ENCODE results near the gene ASB2.
A peak's percentile ranks its signal among the peaks of the same experiment; 100 is the strongest.

ASB2 gene

DNA sequence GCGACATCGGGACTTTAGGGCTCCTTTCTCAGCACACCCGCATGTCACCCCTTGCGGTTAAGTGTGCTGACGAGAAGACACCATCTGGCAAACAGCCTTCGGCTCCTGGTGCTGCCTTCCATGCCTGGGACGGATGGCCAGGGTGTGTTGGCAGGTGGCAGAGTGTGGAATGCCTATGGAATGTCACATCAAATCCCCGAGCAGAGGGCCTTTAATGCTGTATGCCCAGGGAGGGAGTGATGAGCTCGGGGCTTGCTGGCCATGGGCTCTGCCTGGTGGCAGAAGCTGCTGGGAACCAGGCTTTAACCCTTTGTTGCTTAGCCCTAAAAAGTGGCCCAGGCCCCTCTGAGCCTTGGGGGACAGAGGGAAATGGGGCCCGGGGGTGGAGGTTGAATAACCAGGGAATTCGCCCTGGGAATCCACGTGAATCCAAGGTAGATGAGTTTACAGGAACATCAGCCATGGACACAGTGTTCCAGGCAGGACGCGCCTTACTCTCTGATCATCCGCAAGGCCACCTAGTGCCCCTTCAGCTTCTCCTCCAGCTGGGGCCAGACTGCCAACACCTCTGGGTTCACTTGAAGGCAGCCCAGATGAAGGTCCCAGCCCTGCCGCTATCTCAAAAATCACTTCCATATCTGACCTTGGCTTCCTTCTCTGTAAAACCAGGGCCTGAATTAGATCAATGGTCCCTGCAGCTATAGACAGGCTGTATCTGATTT, 31.9 kb downstream of the ASB2 start:
- no peaks in the 10 kb centered on the region for H3K36me3 ChIP-seq (ENCODE audit: control insufficient read depth, insufficient read depth, low read length)

DNA sequence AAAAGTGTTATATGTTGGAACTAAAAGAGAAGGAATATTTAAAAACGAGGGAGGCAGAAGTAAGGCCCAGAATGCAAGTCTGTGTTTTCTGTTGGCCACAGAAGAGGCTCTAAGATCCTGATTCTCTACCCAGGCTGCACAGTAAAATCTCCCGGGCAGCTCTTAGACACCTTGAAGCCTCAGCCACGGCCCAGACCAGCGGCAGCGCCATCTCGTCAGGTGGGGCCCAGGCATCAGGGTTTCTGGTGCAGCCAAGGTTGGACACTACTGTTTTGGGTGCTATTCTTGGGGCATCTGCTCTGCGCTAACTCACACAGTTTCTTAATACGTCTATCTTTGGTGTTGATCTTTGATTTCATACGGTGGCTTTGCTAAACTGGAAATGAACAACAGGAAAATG, 32.4 kb downstream of the ASB2 start:
- no peak overlapping the region for H3K27ac ChIP-seq (ENCODE audit: low read depth, low read length)
- H3K36me3 ChIP-seq (ENCODE audit: control insufficient read depth, insufficient read depth, low read length), result no peaks in the 10 kb centered on the region
- no peaks in the 10 kb centered on the region for H3K9me3 ChIP-seq (ENCODE audit: control insufficient read depth, insufficient read depth, low read depth, low read length)
- H3K4me3 ChIP-seq (ENCODE audit: low read depth, low read length), result no peak overlapping the region
- H3K9ac ChIP-seq (ENCODE audit: low read length), result no peak overlapping the region
- H3K4me1 ChIP-seq (ENCODE audit: control insufficient read depth, insufficient read depth, low read length), result peaks cover 13% of the 10 kb centered on the region
- peaks cover 14% of the 10 kb centered on the region for H3K27me3 ChIP-seq (ENCODE audit: control insufficient read depth, insufficient read depth, low read length)

More for the DNA sequence above, 31.9 kb downstream of the ASB2 start:
- Histone ChIP-seq H3K9ac (ENCODE audit: low read length) (no peak overlapping the region), H3K4me1 (ENCODE audit: control insufficient read depth, insufficient read depth, low read length) (peaks cover 13% of the 10 kb centered on the region), H3K9me3 (ENCODE audit: control insufficient read depth, insufficient read depth, low read depth, low read length) (no peaks in the 10 kb centered on the region), H3K27ac (ENCODE audit: low read depth, low read length) (no peak overlapping the region), H3K4me3 (ENCODE audit: low read depth, low read length) (no peak overlapping the region), H3K27me3 (ENCODE audit: control insufficient read depth, insufficient read depth, low read length) (peaks cover 9% of the 10 kb centered on the region)

DNA sequence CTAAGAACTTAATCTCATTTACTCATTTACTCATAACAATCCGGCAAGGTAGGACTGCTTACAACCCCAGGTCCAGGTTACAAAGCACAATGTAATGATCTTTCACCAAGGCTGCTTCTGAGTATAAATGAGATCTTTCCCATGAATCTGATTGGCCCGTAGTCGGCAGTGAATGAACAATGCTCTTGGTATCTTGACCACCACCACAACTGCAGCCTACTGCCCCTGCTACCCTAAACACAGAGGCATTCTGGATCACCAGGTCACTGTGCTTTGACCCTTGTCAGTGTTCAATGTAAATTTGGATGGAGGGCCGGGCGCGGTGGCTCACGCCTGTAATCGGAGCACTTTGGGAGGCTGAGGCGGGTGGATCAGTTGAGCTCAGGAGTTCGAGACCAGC, 33.3 kb downstream of the ASB2 start:
- Histone ChIP-seq H3K4me3 (ENCODE audit: low read depth, low read length) (no peak overlapping the region), H3K4me1 (ENCODE audit: control insufficient read depth, insufficient read depth, low read length) (peaks cover 13% of the 10 kb centered on the region), H3K36me3 (ENCODE audit: control insufficient read depth, insufficient read depth, low read length) (no peaks in the 10 kb centered on the region), H3K9ac (ENCODE audit: low read length) (no peak overlapping the region), H3K9me3 (ENCODE audit: control insufficient read depth, insufficient read depth, low read depth, low read length) (no peaks in the 10 kb centered on the region), H3K27me3 (ENCODE audit: control insufficient read depth, insufficient read depth, low read length) (peaks cover 22% of the 10 kb centered on the region), H3K27ac (ENCODE audit: low read depth, low read length) (no peak overlapping the region)

DNA sequence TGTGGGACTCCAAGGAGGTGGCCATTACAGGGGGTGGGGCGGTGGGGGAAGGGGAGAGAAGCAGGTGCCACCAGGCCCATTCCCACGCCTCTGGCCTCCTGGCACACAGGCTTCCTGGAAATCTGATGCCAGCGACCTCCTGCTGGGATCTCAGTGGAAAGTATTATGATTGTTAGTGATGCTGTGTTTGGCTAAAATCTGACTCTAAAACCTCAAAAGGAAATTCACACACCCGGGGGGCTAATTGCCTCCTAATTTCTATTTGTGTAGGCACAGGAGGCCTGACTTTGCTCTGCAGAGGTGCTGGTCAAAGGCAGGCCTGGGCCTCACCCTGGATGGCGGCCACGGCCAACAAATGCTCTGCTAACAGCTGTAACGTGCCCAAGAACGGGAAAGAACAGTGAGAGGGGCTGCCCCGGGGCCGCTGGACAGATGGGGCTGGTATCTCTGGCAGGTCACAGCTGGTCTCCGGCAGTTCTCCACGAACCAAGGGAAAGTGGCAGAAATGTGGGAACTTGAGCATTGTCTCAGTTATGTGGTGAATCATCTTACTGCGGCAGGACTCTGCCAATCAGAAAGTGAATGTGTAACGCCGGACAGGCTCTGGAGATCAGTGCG, 35.0 kb downstream of the ASB2 start:
- Histone ChIP-seq H3K9me3 (ENCODE audit: control insufficient read depth, insufficient read depth, low read depth, low read length) (no peaks in the 10 kb centered on the region), H3K4me3 (ENCODE audit: low read depth, low read length) (no peak overlapping the region), H3K36me3 (ENCODE audit: control insufficient read depth, insufficient read depth, low read length) (no peaks in the 10 kb centered on the region), H3K27me3 (ENCODE audit: control insufficient read depth, insufficient read depth, low read length) (peaks cover 35% of the 10 kb centered on the region), H3K27ac (ENCODE audit: low read depth, low read length) (no peak overlapping the region), H3K4me1 (ENCODE audit: control insufficient read depth, insufficient read depth, low read length) (peaks cover 11% of the 10 kb centered on the region), H3K9ac (ENCODE audit: low read length) (no peak overlapping the region)

DNA sequence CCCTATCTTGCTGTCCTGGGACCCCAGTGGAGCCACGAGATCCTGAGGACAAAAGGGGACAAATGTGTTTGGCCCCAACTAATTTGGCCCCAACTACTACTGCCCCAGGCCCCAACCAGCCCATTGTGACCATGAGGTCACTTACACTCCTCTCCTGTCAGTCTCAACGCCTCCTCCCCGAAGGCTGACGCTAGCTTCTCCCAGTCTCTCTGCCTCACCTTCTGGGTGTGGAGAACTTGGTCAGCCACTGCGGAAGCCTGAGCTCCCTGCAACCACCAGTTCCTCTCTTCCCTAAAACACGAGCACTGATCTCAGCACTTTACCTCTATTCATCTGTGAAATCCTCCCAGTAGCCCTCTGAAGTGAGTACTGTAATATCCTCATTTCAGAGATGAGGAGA, 35.9 kb downstream of the ASB2 start:
- no peak overlapping the region for H3K27ac ChIP-seq (ENCODE audit: low read depth, low read length)
- peaks cover 8% of the 10 kb centered on the region for H3K4me1 ChIP-seq (ENCODE audit: control insufficient read depth, insufficient read depth, low read length)
- no peak overlapping the region for H3K4me3 ChIP-seq (ENCODE audit: low read depth, low read length)
- H3K9ac ChIP-seq (ENCODE audit: low read length), result no peak overlapping the region
- H3K27me3 ChIP-seq (ENCODE audit: control insufficient read depth, insufficient read depth, low read length), result peaks cover 37% of the 10 kb centered on the region
- no peaks in the 10 kb centered on the region for H3K36me3 ChIP-seq (ENCODE audit: control insufficient read depth, insufficient read depth, low read length)
- H3K9me3 ChIP-seq (ENCODE audit: control insufficient read depth, insufficient read depth, low read depth, low read length), result no peaks in the 10 kb centered on the region

DNA sequence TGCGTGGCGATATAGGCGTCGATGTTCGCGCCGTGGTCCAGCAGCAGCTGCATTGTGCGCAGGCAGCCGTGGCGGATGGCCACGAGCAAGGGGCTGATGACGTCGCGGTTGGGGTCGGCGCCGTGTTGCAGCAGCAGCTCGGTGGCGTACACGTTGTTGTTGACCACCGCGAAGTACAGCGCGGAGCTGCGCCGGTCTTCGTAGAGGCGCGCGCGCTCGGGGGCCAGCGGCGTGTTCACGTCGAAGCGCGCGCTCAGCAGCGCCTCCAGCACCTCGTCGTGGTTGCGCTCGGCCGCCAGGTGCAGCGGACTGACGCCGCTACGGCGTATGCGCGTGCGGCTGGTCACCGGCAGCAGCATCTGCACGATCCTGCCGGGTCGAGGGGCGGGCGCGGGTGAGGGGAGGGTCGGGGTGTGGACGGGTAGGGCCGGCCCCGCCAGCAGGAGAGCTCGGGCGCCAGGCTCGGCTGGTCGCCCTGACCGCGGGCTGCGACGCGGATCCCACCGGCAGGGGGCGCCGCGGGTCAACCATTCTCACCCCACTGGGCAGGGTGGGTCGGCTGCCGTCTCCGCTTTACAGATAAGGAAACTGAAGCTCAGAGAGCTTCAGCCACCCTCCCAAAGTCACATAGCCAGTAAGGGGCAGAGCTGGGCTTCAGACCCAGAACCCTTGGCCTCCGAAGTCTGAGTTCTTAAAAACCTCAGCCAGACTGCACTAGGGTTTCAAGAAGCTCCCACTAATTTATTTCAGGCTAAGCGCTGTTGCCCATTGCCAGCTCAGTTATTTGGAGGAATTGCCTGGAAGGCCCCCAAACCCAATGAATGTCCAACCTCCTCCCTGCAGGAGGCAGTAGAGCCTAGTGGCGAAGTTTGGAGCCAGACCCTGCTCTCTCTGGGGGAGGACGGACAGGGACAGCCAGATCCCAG, 36.8 kb downstream of the ASB2 start:
- Histone ChIP-seq H3K27me3 (ENCODE audit: control insufficient read depth, insufficient read depth, low read length) (peaks cover 37% of the 10 kb centered on the region), H3K27ac (ENCODE audit: low read depth, low read length) (no peak overlapping the region), H3K4me1 (ENCODE audit: control insufficient read depth, insufficient read depth, low read length) (peaks cover 8% of the 10 kb centered on the region), H3K36me3 (ENCODE audit: control insufficient read depth, insufficient read depth, low read length) (no peaks in the 10 kb centered on the region), H3K9me3 (ENCODE audit: control insufficient read depth, insufficient read depth, low read depth, low read length) (no peaks in the 10 kb centered on the region), H3K4me3 (ENCODE audit: low read depth, low read length) (peak overlapping the region; percentile 50), H3K9ac (ENCODE audit: low read length) (no peak overlapping the region)

DNA sequence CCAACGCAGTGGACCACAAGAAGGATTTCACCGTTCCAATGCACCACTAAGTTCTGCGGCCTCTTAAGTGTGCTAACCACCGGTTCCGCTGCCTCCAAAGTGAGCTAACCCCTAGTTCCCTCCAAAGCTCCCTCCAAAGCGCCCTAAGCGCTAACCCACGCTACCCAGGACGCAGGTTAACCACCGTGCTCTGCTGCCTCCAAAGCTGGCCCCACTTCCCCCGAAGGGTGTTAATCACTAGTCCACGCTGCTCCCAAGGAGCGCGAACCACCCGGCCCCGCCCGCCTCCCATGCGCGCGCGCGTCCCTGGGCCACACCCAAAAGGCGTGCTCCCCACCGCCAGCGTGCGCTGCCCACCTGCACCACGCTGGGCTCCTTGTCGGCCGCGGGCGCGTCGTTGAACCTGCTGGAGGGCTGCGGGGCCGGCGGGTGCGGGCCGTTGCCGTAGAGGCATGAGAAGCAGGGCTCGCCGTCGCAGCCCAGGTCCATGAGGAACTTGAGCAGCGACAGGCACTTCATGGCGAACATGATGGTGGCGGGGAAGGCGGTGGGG, 37.5 kb downstream of the ASB2 start:
- Histone ChIP-seq H3K4me3 (ENCODE audit: low read depth, low read length) (peak overlapping the region; percentile 50), H3K36me3 (ENCODE audit: control insufficient read depth, insufficient read depth, low read length) (no peaks in the 10 kb centered on the region), H3K9me3 (ENCODE audit: control insufficient read depth, insufficient read depth, low read depth, low read length) (no peaks in the 10 kb centered on the region), H3K27me3 (ENCODE audit: control insufficient read depth, insufficient read depth, low read length) (peaks cover 37% of the 10 kb centered on the region), H3K4me1 (ENCODE audit: control insufficient read depth, insufficient read depth, low read length) (peaks cover 8% of the 10 kb centered on the region), H3K9ac (ENCODE audit: low read length) (no peak overlapping the region), H3K27ac (ENCODE audit: low read depth, low read length) (no peak overlapping the region)

DNA sequence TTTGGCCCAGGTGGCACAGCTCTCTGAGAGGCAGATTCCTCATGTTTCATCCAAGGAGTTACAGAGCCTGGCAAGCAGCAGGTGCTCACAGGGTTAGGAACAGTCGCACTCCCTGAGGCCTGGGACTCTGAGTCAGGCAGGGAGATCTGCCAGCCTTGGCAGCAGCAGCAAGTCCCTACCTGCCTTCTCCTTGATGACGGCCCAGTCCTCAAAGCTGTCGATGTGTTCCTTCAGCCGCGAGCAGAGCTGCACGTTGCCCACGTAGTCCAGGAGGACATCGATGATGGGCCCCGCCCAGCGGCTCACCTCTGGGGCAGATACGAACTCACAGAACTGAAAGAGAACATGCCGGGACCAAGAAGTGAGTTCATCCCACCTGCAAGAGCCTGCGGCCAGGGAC, 38.9 kb downstream of the ASB2 start:
- peaks cover 37% of the 10 kb centered on the region for H3K27me3 ChIP-seq (ENCODE audit: control insufficient read depth, insufficient read depth, low read length)
- H3K36me3 ChIP-seq (ENCODE audit: control insufficient read depth, insufficient read depth, low read length), result no peaks in the 10 kb centered on the region
- H3K4me3 ChIP-seq (ENCODE audit: low read depth, low read length), result no peak overlapping the region
- no peak overlapping the region for H3K9ac ChIP-seq (ENCODE audit: low read length)
- H3K9me3 ChIP-seq (ENCODE audit: control insufficient read depth, insufficient read depth, low read depth, low read length), result no peaks in the 10 kb centered on the region
- H3K27ac ChIP-seq (ENCODE audit: low read depth, low read length), result no peak overlapping the region
- H3K4me1 ChIP-seq (ENCODE audit: control insufficient read depth, insufficient read depth, low read length), result peaks cover 8% of the 10 kb centered on the region

DNA sequence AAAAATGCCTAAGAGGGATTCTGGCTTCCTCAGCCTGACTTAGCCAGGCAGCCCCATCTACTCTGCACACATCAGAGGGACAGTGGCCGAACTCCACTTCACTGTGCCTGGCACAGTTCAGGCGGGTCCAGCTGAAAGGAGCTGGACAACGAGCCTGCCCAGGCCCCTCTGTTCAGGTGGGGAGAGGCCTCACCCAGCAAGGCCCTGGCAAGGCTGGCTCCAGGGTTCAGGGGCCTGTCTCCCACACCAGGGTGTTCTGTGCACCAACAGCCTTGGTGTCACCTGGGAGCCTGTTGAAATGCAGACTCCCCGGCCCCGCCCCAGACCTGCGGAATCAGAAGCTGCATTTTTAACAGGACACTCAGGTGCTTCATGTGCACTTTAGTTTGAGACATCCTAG, 39.4 kb downstream of the ASB2 start:
- H3K9ac ChIP-seq (ENCODE audit: low read length), result no peak overlapping the region
- H3K4me1 ChIP-seq (ENCODE audit: control insufficient read depth, insufficient read depth, low read length), result peaks cover 7% of the 10 kb centered on the region
- peaks cover 37% of the 10 kb centered on the region for H3K27me3 ChIP-seq (ENCODE audit: control insufficient read depth, insufficient read depth, low read length)
- no peak overlapping the region for H3K4me3 ChIP-seq (ENCODE audit: low read depth, low read length)
- H3K36me3 ChIP-seq (ENCODE audit: control insufficient read depth, insufficient read depth, low read length), result no peaks in the 10 kb centered on the region
- H3K27ac ChIP-seq (ENCODE audit: low read depth, low read length), result no peak overlapping the region
- no peaks in the 10 kb centered on the region for H3K9me3 ChIP-seq (ENCODE audit: control insufficient read depth, insufficient read depth, low read depth, low read length)

DNA sequence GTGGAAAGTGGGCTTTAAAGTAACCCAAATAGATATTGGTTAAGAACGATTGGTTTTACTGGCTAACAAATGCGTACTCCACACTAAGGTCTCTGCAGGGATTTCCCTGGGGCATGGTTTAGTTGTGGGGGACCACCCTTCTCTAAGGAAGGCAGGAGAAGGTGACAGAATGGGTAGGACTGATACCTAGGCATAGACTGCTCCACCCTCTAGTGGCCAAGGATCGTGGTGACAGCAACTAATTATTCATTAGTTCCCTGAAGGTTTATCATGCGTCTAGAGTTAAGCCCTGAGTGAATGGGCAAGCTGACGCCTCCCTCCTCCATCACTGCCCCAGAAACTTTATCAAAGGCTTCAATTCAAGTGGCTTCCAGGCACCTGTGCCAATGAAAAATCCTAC, 40.1 kb downstream of the ASB2 start:
- Histone ChIP-seq H3K27ac (ENCODE audit: low read depth, low read length) (no peak overlapping the region), H3K27me3 (ENCODE audit: control insufficient read depth, insufficient read depth, low read length) (peaks cover 37% of the 10 kb centered on the region), H3K9me3 (ENCODE audit: control insufficient read depth, insufficient read depth, low read depth, low read length) (no peaks in the 10 kb centered on the region), H3K36me3 (ENCODE audit: control insufficient read depth, insufficient read depth, low read length) (no peaks in the 10 kb centered on the region), H3K4me3 (ENCODE audit: low read depth, low read length) (no peak overlapping the region), H3K9ac (ENCODE audit: low read length) (no peak overlapping the region), H3K4me1 (ENCODE audit: control insufficient read depth, insufficient read depth, low read length) (peaks cover under 1% of the 10 kb centered on the region; the same call in 1 of the 2 replicates)

All from HUES6 (cell line).